Glutamatergic neuron (in vitro differentiated cells): ENCODE measurements around the gene ATP9B. TPM values are rescaled to one million over a fixed set of nuclear protein-coding genes. Genes with fewer than 3 reads are reported as not detected.

ENCODE experiments used
- DNase-seq: peaks from one replicate; pipeline ENCODE4 v3.0.0; 2022
- H3K27ac Mint-ChIP-seq: one replicate; pipeline ENCODE4 v1.8.0; 2020; ENCODE audit warnings: mild to moderate bottlenecking, mixed read lengths, inconsistent platforms; ENCODE audit not compliant: unreplicated experiment
- H3K27me3 Mint-ChIP-seq: one replicate; pipeline ENCODE4 v1.8.0; 2020; ENCODE audit warnings: mild to moderate bottlenecking, moderate library complexity, mixed read lengths, inconsistent platforms; ENCODE audit not compliant: unreplicated experiment
- H3K36me3 Mint-ChIP-seq: one replicate; pipeline ENCODE4 v1.8.0; 2020; ENCODE audit warnings: mild to moderate bottlenecking, mixed read lengths, inconsistent platforms; ENCODE audit not compliant: unreplicated experiment
- H3K4me1 Mint-ChIP-seq: one replicate; pipeline ENCODE4 v1.8.0; 2020; ENCODE audit warnings: mild to moderate bottlenecking, low read depth, mixed read lengths, inconsistent platforms; ENCODE audit not compliant: unreplicated experiment
- H3K4me3 Mint-ChIP-seq: one replicate; pipeline ENCODE4 v1.8.0; 2020; ENCODE audit warnings: mild to moderate bottlenecking, mixed read lengths, inconsistent platforms; ENCODE audit not compliant: unreplicated experiment
- H3K9me3 Mint-ChIP-seq: one replicate; pipeline ENCODE4 v1.8.0; 2020; ENCODE audit warnings: mild to moderate bottlenecking, moderate library complexity, mixed read lengths, inconsistent platforms; ENCODE audit not compliant: unreplicated experiment
- total RNA-seq: library from RNA; stranded (reverse); fragmentation: NEBNext Ultra II Directional; extraction: Animal tissue kit (Norgen Biotek cat#: 25700); gene quantifications from one replicate; pipeline ENCODE4 v1.2.1, GENCODE V29; 2021; ENCODE audit not compliant: unreplicated experiment
- TF ChIP-seq, protein P1 (sequence below): fragments of 200-600 bp; sonication (generic); IDR thresholded peaks from one replicate; pipeline ENCODE4 v1.5.0; 2021; ENCODE audit not compliant: partially characterized antibody, unreplicated experiment

Gene ATP9B
- total RNA-seq, 1 donor from 2014 or later = 62.6 TPM

DNA sequence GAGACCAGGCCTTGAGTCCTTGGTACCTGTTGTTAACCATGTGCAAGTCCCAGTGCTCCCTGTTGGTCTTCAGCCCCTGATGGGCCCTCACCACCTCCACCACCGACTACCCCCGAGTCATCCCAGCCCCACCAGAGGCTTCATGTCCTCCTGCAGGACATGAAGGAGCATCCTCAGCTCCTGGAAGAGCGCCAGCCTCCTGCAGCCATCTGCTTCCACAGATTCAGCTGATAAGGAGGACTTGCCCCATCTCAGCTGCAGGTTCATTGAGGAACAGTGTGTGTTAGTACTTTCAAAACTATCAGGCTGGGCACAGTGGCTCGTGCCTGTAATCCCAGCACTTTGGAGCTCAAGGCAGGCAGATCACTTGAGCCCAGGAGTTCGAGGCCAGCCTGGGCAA lies 151.9 kb downstream of the ATP9B start:
- H3K36me3 Mint-ChIP-seq = peaks cover 7% of the 10 kb centered on the region
- peaks cover 2% of the 10 kb centered on the region for H3K9me3 Mint-ChIP-seq
- H3K27me3 Mint-ChIP-seq = peaks cover 9% of the 10 kb centered on the region
- peaks cover 13% of the 10 kb centered on the region for H3K4me1 Mint-ChIP-seq
- H3K27ac Mint-ChIP-seq = peak overlapping the region; percentile 38
- TF ChIP-seq, protein P1, sequence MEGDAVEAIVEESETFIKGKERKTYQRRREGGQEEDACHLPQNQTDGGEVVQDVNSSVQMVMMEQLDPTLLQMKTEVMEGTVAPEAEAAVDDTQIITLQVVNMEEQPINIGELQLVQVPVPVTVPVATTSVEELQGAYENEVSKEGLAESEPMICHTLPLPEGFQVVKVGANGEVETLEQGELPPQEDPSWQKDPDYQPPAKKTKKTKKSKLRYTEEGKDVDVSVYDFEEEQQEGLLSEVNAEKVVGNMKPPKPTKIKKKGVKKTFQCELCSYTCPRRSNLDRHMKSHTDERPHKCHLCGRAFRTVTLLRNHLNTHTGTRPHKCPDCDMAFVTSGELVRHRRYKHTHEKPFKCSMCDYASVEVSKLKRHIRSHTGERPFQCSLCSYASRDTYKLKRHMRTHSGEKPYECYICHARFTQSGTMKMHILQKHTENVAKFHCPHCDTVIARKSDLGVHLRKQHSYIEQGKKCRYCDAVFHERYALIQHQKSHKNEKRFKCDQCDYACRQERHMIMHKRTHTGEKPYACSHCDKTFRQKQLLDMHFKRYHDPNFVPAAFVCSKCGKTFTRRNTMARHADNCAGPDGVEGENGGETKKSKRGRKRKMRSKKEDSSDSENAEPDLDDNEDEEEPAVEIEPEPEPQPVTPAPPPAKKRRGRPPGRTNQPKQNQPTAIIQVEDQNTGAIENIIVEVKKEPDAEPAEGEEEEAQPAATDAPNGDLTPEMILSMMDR = no peak
- H3K4me3 Mint-ChIP-seq = no peak overlapping the region
- no peak for DNase-seq

- TF ChIP-seq, protein P1 = no peak
- H3K27ac Mint-ChIP-seq = no peak overlapping the region
- no peak for DNase-seq
- no peak overlapping the region for H3K4me3 Mint-ChIP-seq
- peaks cover 10% of the 10 kb centered on the region for H3K27me3 Mint-ChIP-seq
- H3K36me3 Mint-ChIP-seq = peaks cover 6% of the 10 kb centered on the region
- peaks cover 13% of the 10 kb centered on the region for H3K4me1 Mint-ChIP-seq
- peaks cover 2% of the 10 kb centered on the region for H3K9me3 Mint-ChIP-seq
Observed at GRCh38 chr18:79222790-79223189, 153.6 kb downstream of the ATP9B start.

DNA sequence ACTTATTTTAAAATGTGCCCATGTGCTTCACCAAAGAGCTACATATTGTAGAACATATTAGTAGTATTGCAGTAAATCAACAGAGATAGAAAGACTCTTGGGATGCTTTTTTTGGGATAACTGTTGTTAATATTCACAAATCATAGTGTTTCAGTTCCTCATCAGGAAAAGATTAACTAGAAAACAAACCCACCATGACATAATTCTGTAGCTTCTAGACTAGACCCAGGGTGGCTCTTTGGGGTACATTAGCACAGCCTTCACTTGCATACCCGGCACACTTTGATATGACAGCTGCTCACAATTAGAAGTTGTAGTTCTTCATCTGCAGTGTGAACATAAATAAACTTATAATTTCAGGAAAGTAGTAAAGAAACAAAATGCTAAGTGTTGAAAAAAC lies 154.2 kb downstream of the ATP9B start:
- DNase-seq = no peak
- TF ChIP-seq, protein P1 = no peak
- Mint-ChIP-seq H3K27me3 (peaks cover 10% of the 10 kb centered on the region), H3K9me3 (peaks cover 2% of the 10 kb centered on the region), H3K4me3 (no peak overlapping the region), H3K27ac (no peak overlapping the region), H3K36me3 (peaks cover 6% of the 10 kb centered on the region), H3K4me1 (peaks cover 15% of the 10 kb centered on the region)

DNA sequence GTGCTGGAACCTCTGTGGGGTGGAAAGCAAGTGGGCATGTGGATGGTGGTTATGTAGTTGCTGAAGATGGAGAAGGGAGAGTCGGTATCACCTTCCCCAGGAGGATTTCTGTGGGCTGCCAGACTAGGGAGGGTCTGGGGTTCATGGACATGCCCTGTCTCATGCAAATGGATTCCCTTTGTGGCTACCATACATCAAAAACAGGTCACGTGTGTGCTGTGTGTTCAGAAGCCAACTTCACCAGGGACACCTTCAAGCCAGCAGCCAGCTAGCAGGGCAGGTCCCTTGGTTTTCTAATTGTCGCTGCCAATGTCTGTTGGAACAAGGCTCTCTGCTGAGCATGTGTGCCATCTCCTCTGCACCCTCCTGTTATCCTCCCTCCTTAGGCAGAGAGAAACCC lies 155.2 kb downstream of the ATP9B start:
- Mint-ChIP-seq H3K4me3 (no peak overlapping the region), H3K36me3 (peaks cover 6% of the 10 kb centered on the region), H3K27ac (no peak overlapping the region), H3K4me1 (peaks cover 15% of the 10 kb centered on the region), H3K27me3 (peaks cover 10% of the 10 kb centered on the region), H3K9me3 (peaks cover 2% of the 10 kb centered on the region)
- TF ChIP-seq, protein P1 = no peak
- DNase-seq = no peak

GRCh38 chr18:79227621-79228020 lies 158.4 kb downstream of the ATP9B start:
- no peak overlapping the region for H3K4me3 Mint-ChIP-seq
- no peak for DNase-seq
- H3K9me3 Mint-ChIP-seq = peaks cover 3% of the 10 kb centered on the region
- TF ChIP-seq, protein P1 = no peak
- no peak overlapping the region for H3K27ac Mint-ChIP-seq
- peaks cover 20% of the 10 kb centered on the region for H3K36me3 Mint-ChIP-seq
- H3K27me3 Mint-ChIP-seq = peaks cover 8% of the 10 kb centered on the region
- H3K4me1 Mint-ChIP-seq = peaks cover 10% of the 10 kb centered on the region
